22Rv1 (cell line): ENCODE measurements around the gene ZFHX3.

Source experiments
- CTCF ChIP-seq: fragments of 450-650 bp; IDR thresholded peaks from 2 replicates; pipeline ENCODE4 v1.5.1; 2017; ENCODE audit warnings: mild to moderate bottlenecking
- ZFX ChIP-seq: fragments of 450-650 bp; IDR thresholded peaks from 2 replicates; pipeline ENCODE4 v1.6.1; 2017; ENCODE audit warnings: antibody characterized with exemption, borderline replicate concordance

GRCh38 chr16:72853575-72854266, 194.2 kb downstream of the ZFHX3 start:
- TF ChIP-seq CTCF (no peak), ZFX (no peak)
